Islet of Langerhans (tissue), 1 donor: ENCODE measurements around the gene CUX1.
"Not testable (repeated sequence)": the region's sequence is repeated elsewhere in the genome, so short reads cannot be mapped to it uniquely, and the experiment has no call there.

Experiments used
- FAIRE-seq: peaks from one replicate; lab custom pipeline; 2011; peaks lifted over from hg19 to GRCh38; lab: Jason Lieb, UNC

Gene CUX1

DNA sequence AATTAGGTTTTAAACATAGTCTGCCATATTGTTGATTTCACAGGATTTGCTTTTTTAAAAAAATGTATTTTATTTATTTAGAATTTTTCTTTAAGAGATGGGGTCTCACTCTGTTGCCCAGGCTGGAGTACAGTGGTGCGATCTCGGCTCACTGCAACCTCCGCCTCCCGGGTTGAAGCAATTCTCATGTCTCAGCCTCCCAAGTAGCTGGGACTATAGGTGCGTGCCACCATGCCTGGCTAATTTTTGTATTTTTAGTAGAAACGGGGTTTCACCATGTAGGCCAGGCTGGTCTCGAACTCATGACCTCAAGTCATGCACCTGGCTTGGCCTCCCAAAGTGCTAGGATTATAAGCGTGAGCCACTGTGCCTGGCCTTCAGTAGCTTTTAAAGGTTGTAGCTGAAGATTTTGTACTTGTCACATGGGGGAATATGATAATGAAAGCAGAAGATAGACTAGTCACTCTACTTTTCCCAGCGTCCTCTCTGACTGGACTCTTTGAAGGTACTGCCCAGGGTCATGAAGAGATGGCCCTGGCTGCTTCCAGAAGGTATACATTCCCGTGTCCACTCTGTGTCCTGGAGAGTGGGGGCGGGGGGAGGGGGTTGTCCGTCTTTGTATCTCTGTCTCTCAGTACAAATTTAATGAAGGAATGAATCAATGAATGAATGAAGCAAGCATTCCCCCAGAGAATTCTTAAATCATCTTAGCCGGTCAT, 194.8 kb downstream of the CUX1 start:
- FAIRE-seq, result not testable (repeated sequence)

DNA sequence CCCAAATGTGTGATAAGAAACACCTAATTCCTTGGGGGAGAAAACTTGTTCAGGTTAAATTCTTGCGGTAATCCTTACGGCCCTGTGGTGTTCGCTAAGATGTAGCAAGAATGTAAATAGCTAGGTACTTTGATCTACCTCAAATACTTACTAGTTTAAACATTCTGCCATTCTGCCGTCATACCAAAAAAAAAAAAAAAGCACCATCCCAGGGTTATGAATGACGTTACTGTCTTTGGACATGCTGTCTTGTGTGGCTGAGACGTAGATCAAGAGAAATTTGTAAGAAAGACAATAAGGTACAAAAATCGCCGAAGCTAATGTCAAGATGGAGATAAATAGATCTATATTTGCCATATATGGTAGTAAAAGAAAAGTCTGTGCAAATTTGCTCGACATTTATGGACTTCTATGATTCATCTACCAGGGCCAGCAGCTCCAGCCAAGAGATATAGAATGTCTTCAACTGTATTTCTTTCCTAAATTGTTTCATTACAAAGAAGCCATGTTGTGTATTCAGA, 195.6 kb downstream of the CUX1 start:
- no peak for FAIRE-seq

DNA sequence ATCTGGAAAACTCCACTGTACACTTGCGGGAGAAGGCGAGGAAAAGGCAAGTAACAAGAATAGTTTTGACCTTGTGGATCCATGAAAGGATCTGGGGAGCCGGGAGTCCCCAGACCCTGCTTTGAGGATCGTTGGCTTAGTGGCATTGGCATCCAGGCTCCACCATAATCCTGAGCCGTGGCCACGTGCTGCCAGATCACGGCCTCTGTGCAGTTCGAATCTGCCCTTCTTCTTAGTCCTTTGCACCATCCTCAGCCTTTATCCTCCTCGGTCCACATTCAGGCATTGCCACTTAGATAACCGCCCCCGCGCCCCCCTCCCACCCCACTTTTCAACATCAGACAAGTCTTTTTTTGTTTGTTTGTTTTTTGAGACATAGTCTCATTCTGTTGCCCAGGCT, 201.4 kb downstream of the CUX1 start:
- FAIRE-seq, result no peak

DNA sequence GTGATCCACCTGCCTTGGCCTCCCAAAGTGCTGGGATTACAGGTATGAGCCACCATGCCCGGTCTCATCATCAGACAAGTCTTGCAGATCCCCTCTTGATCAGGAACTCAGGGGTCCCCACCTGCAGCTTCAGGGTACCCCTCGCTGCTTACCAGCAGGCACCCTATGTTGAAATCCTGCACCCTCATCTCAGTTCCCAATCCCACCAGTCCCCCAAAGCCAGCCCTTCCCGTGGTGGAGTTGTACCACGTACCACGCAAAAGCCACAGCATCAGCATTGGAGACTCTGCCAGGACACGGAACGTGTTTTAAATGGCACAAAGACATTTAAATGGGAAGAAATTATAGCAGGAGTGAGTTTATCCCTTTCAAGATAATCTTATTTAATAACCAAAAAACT, 202.0 kb downstream of the CUX1 start:
- FAIRE-seq, result no peak

DNA sequence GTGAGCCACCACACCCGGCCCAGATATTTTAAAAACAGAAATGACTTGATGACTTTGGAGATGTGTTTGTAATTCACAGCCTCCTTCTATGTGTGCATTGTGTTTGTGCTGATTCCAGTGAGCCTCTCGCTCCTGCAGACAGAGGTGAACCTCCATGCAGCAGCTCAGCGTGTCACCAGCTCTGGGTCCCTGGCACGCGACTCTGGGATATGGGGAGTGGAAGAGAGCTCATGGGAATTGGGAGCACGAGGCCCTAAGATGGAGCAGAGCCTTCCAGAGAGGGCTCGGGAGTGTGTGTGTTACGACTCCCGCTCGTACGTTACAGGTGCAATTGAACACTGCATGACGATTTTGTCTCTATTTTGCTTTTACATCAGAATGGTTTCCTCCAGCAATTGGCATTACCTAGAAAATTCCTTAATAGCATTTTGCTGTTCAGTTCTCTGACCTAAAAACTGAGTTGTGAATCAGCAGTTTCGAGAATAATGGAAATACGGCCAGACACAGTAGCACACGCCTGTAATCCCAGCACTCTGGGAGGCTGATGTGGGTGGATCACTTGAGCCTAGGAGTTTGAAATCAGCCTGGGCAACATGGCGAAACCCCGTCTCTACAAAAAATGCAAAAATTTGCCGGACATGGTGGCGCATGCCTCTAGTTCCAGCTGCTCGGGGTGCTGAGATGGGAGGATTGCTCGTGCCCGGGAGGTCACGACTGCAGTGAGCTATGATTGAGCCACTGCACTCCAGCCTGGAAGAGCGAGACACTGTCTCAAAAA, 204.6 kb downstream of the CUX1 start:
- FAIRE-seq, result no peak

DNA sequence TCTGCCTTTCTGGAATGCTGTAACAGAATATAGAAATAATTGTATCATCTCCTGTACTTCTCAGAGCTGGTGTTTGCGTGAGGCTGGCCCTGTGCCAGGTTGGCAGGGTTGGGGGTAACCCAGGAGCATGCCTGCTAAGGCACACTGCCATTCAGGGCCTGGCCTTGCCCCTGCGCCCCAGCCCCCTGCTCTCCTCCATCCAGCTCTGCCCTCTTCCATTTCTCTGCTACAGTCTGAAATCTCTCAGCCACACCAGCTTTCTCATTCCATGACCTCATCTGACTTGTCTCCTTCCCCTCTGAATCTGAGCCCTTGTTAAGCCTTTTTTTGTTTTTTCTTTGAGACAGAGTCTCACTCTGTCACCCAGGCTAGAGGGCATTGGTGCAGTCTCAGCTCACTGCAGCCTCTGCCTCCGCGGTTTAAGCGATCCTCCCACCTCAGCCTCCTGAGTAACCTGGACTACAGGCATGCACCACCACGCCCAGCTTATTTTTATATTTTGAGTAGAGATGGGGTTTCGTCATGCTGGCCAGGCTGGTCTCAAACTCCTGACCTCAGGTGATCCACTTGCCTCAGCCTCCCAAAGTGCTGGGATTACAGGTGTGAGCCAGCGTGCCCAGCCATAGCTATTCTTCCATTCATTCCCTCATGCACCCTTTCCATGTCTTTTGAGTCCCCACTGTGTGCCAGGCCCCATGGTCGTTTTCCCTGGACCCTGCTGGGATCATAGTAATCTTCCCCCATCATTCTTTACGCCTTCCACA, 206.8 kb downstream of the CUX1 start:
- no peak for FAIRE-seq

- FAIRE-seq, result no peak
Observed at GRCh38 chr7:102024769-102025391, 207.5 kb downstream of the CUX1 start.

GRCh38 chr7:102025777-102026176, 208.4 kb downstream of the CUX1 start:
- FAIRE-seq, result not testable (repeated sequence)

GRCh38 chr7:102028206-102028826, 210.9 kb downstream of the CUX1 start:
- no peak for FAIRE-seq

DNA sequence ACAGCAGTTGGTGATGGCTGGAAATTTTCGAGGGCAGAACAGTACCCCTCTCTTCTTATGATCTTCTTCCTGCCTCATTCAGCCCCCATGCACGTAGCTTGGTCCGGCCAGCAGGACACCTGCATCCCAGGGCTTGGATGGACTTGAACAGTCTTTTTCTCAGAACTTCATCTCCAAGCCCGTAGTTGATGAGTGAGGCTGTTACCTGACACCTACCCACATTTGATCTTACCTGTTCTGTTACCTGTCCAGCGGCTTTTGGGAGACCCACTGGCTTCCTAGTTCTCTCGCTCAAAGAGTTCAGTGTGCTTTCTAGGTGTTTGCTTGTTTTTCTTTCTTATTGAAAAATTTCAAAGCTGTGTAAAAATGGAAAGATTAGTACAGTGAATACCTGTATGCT, 212.2 kb downstream of the CUX1 start:
- FAIRE-seq, result no peak

DNA sequence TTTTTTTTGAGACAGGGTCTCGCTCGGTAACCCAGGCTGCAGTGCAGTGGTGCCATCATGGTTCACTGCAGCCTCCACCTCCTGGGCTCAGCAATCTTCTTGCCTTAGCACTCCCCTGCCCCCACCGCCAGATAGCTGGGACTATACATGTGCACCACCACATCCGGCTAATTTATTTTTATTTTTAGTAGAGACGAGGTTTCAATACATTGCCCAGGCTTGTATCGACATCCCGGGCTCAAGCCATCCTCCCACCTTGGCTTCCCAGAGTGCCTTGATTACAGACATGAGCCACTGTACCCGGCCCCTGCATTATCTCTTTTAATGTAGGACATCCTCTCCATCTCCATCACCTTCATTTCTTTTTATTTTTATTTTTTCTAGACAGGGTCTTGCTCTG, 213.3 kb downstream of the CUX1 start:
- no peak for FAIRE-seq

- FAIRE-seq, result no peak
Observed at GRCh38 chr7:102036958-102037357, 219.5 kb downstream of the CUX1 start.

DNA sequence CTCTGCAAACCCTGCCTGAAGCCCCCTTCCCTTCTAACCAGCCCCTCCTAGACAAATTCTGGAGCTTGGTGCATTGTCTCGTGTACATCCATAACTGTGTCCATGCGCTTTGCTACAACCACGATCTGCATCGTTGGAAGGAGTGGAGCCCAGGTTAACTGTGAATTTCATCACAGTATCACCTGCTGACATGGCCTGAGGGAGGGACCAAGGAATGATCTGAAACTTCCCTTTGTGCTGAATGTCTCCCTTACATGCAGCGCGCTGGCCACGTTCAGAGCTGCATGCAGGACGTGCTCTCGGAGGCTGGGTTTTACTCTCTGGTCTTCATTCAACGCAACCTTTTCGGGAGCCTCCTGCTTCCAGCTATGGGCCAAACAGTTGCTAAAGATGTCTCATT, 222.3 kb downstream of the CUX1 start:
- no peak for FAIRE-seq

DNA sequence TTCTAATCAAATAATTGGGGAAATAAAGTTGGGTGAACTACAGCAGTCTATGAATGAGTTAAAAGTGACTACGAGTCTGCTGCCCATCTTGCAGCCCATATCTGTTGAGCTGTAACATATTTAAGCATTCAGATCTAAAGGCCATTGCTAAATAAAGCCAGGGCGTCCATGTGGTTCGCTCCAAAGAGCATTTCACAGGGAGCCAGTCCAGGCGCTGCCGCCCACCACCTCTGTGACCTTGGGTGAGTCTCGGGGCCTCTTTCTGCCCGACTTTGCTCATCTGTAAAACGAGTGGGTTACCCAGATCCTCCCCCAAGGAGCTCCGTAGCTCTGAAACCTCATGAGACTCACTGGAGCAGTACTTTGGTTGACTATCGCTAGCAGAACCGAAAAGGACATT, 223.1 kb downstream of the CUX1 start:
- no peak for FAIRE-seq

GRCh38 chr7:102042016-102042656, 224.7 kb downstream of the CUX1 start:
- no peak for FAIRE-seq

DNA sequence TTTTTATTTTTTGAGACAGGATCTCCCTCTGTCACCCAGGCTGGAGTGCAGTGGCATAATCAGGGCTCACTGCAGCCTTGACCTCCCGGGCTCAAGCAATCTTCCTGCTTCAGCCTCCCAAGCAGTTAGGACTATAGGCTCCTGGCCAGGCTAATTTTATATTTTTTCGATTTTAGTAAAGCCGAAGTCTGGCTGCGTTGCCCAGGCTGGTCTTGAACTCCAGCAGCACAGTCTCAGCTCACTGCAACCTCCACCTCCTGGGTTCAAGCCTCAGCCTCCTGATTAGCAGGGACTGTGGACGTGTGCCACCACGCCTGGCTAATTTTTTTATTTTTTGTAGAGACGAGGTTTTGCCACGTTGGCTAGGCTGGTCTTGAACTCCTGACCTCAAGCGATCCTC, 225.4 kb downstream of the CUX1 start:
- not testable (repeated sequence) for FAIRE-seq

- FAIRE-seq, result no peak
Observed at GRCh38 chr7:102044641-102044983, 227.2 kb downstream of the CUX1 start.

- FAIRE-seq, result no peak
Observed at GRCh38 chr7:102044984-102045673, 227.7 kb downstream of the CUX1 start.

DNA sequence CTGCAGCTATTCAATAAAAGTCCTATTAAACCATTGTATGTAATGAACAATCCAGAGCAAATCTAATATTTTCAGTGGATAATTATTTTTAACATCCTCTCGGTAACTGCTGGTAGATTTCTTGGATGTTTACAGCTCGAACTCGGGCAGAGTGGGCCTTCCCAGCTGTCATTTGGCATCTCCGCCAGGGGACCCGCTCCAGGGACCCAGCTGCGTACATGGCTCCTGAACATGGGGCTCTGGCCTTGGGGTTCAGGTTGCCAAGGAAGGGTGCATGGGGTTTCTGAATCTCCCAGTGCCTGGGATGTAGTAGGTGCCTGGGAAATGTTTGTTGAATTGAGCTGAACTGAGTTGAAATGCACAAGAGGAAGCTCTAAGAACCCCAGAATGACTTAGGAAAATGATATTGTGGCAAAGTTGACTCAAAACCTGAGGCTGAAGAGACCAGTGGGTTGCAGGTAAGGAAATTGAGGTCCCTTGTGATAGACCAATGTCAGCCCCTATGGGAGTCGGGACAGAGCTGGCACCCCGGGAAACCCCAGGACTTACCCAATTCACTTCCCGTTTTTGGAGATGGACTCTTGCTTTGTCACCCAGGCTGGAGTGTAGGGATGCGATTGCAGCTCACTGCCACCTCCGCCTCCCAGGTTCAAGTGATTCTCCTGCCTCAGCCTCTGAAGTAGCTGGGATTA, 228.4 kb downstream of the CUX1 start:
- no peak for FAIRE-seq

DNA sequence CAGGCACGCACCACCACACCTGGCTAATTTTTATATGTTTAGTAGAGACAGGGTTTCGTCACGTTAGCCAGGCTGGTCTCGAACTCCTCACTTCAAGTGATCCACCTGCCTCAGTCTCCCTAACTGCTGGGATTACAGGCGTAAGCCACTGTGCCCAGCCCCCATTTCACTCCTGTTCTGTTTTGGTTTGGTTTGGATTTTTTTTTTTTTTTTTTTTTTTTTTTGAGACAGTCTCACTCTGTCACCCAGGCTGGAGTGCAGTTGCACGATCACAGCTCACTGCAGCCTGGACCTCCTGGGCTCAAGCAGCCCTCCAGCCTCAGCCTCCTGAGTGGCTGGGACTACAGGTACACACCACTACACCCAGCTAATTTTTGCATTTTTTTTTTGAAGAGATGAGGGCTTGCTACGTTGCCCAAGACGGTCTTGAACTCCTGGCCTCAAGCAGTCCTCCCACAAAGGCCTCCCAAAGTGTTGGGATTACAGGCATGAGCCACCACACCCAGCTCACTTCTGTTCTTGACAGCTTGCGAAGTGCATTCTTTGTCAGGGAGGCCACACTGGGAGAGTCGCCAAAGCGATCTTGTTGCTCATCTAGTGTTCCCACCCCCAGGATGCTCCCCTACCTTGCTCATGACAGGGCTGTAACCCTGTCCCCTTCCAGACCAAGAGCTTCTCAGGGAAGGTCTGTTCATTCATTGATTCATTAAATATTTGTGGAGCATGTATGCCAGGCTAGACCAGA, 229.1 kb downstream of the CUX1 start:
- no peak for FAIRE-seq
